ENCODE measurements around the gene TEX264. TPM values are rescaled to one million over a fixed set of nuclear protein-coding genes. Genes with fewer than 3 reads are reported as not detected.

TEX264 gene
- total and polyA plus RNA-seq, 2 experiments from 2014 or later, result 10.0 to 13.3 TPM

DNA sequence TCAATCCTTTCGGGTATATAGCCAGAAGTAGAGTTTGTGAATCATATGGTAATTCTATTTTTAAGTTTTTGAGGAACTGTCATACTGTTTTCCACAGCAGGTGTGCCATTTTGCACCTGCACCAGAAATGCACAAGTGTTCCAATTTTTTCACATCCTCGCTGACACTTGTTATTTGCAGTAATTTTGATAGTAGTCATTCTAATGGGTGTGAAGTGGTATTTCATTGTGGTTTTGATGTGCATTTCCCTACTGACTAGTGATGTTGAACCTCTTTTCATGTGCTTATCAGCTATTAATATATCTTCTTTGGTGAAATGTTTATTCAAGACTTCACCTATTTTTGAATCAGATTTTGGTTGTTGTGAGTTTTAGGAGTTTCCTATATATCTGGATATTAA is 64.9 kb downstream of the TEX264 start (continued):
- TF ChIP-seq ZNF462 (CRISPR knock-in tag; IDR thresholded peaks at IDR 0.05) (no peak), CREB1 (CRISPR knock-in tag; IDR thresholded peaks at IDR 0.05; ENCODE audit: low read depth) (no peak), POLR2AphosphoS5 (IDR thresholded peaks at IDR 0.05; ENCODE audit: low read depth) (no peak)

GRCh38 chr3:51739110-51739509 is 68.1 kb downstream of the TEX264 start:
- H3K27ac Mint-ChIP-seq, result no peak overlapping the region
- peaks cover 12% of the 10 kb centered on the region for H3K9me3 Mint-ChIP-seq
- Histone ChIP-seq H3K4me3 (no peak overlapping the region), H3F3A (replicated peaks; ENCODE audit: low read depth) (no peaks in the 10 kb centered on the region), H3K27me3 (ENCODE audit: insufficient read depth) (no peaks in the 10 kb centered on the region), H2AFZ (no peak overlapping the region), H4K20me1 (replicated peaks; ENCODE audit: insufficient read depth) (no peaks in the 10 kb centered on the region), H3K27ac (ENCODE audit: low read depth) (no peak overlapping the region), H3K9me2 (ENCODE audit: insufficient read depth) (peaks cover 9% of the 10 kb centered on the region), H3K36me3 (ENCODE audit: insufficient read depth) (no peaks in the 10 kb centered on the region), H3K4me2 (peak overlapping the region; percentile 43; the same call in 1 of the 2 replicates), H3K79me2 (replicated peaks; ENCODE audit: insufficient read depth) (no peaks in the 10 kb centered on the region), H3K4me1 (ENCODE audit: insufficient read depth) (peaks cover 22% of the 10 kb centered on the region; the same call in 1 of the 2 replicates)
- H3K4me3 Mint-ChIP-seq, result no peak overlapping the region
- H3K36me3 Mint-ChIP-seq (ENCODE audit: low read depth), result 0 out of 3 replicates have a peak, but pooled peaks cover 4% of the 10 kb centered on the region
- peaks cover 8% of the 10 kb centered on the region for H3K27me3 Mint-ChIP-seq (ENCODE audit: insufficient read depth, low read depth, poor library complexity)
- ATAC-seq (no peak), DNase-seq (ENCODE audit: low spot score) (no peak)
- peaks cover 32% of the 10 kb centered on the region for H3K4me1 Mint-ChIP-seq
- TF ChIP-seq CREB1 (CRISPR knock-in tag; IDR thresholded peaks at IDR 0.05; ENCODE audit: low read depth) (no peak), ZNF114 (CRISPR knock-in tag; IDR thresholded peaks at IDR 0.05) (no peak), JUNB (IDR thresholded peaks at IDR 0.05; ENCODE audit: unreplicated experiment) (no peak), REST (IDR thresholded peaks at IDR 0.05; ENCODE audit: unreplicated experiment) (no peak), EZH2 (IDR thresholded peaks at IDR 0.05; ENCODE audit: low read depth, unreplicated experiment) (no peak)

Data from GM23338 (cell line).